NCI-H1417 treated with DMSO at 0.1 percent for 48 hours (cell line): ENCODE results near the gene CDK15.
"Not testable (repeated sequence)": the region's sequence is repeated elsewhere in the genome, so short reads cannot be mapped to it uniquely, and the experiment has no call there.

Experiments used
- DNase-seq: peaks from one replicate; lab custom pipeline; 2025; lab: John Stamatoyannopoulos, UW

The CDK15 gene

DNA sequence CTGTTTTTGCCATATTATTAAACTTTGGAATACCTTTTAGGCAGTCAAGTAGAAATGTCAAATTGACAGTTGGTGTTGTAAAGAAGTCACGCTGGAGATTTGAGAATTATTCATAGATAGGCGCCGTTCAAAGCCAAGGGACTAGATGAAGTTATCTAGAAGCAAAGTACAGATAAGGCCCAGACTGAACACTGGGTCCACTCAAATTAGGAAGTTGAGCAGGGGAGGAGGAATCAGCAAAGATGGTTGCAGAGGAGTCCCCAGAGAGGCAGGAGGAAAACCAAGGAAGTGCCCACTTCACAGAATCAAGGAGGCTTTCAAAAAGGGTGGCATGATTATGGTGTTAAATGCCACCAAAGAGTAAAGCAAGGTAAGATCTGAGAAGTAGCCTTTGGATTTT, 16.0 kb upstream of the CDK15 start:
- DNase-seq: no peak

DNA sequence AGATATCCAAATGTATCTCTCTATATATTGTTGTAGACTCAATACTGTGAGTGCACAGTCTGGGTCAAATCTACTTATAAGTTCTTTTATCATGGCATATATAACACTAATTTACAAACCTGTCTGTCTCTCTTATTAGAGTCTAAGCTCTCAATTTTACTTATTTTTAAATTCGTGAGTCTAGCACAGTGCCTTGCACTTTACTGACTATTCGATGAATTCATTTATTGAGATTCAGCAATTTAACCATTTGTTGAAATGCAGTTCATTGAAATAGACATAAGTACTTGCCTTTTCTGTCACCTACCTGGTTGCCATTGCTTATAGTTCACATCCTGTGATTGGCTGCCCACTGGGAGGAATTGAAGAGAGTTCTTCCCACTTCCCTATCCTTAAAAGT, 15.3 kb upstream of the CDK15 start:
- no peak for DNase-seq

- DNase-seq: no peak
Measured at GRCh38 chr2:201793631-201794030, 12.7 kb upstream of the CDK15 start.

DNA sequence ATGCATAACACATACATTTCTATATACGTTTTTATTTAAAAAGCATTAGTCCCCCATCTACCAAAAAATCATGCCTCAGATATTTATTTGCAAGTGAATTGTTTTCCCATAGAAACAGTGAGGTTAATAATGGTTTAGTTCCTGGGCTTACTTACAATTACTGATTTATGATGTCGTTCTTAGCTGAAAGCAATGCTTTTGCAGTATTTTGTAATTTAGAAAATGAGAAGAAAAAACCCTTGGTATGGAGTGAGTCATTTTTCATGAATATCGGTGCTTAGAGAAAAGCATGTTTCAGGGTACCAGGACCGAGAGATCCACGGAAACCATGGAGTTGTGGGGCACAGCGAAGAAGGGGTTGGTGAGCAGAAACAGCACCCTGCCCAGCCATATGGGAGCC, 12.0 kb upstream of the CDK15 start:
- DNase-seq: no peak

DNA sequence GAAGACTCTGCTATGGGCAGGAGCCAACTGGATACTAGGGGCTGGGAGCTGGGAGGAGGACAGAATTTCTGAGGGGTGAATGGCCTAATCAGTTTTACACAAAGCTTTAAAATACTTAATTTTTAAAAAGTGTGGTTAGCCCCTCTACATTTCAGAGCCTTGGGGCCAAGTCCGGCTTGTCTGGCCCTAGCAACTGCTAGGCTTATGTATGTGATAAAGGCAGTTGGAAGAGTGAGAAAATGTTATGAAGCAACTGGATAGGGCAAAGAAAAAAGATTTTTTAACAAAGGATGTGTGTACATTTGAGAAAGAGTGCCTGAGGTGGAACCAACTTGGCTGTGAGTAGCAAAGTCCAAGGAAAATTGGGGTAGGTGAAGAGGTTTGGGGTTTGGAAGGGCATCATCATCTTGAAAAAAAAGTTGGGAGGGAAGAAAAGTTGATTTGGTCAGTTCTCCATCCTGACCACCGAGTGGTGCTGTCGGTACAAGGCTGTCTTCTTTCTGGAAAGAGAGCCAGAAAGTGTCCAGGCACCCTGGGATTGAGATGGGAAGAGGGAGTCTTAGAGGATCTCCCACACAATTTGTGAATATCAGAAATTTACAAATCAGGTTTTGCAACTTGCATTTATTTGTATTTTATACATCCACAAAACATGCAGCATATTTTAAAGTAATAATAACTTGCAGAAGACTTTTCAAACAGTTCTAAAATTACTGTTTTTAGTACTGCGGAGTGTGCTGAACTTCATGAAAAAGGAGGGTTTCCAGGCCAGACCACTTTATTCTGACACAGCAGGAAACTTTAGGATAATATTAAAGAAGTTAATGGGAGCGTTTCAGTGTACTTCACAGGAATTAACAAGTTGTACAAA, 10.5 kb upstream of the CDK15 start:
- no peak for DNase-seq

- no peak for DNase-seq
Measured at GRCh38 chr2:201796478-201796865, 9.9 kb upstream of the CDK15 start.

DNA sequence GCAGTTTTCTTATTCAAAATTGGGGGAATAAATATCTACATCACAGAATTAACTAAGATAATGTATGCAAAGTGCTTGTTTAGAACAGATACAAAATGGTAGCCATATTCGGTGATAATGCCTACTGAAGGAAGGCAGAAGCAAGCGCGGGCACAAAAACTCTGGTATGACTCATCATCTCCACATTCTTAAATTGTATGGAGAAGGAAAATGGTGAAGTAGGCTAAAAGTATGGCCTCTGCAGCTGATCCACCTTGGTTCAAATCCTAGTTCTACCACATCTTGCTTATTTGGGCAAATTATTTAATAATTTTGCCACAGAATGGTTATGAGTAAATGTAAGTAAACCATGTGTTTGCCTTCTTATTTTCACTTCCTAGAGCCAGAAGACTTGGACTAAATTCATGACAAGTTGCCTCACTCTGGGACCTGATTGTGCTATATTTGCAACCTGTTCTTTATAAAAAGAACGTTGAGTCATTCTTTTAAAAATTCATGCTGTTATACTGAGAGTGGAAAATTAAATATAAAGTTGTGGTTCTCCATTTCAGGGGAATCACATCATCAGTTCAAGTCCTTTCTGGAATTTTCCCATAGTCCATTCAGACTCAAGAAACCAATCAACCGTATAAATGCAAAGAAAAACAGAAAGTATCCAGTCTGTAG, 9.0 kb upstream of the CDK15 start:
- DNase-seq: no peak

- DNase-seq: no peak
Measured at GRCh38 chr2:201798252-201798913, 8.0 kb upstream of the CDK15 start.

DNA sequence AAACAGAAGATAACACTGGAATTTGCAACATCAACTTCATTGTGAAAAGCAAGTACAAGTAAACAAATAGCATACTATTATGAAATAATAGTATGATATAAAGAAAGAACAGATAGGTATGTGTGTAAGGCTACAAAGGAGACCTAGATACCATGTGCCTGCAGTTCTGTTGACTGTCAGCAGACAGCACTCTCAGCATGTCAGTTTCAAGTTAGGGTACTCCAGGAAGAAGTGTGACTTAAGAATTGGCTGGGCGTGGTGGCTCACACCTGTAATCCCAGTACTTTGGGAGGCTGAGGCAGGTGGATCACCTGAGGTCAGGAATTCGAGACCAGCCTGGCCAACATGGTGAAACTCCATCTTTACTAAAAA, 7.4 kb upstream of the CDK15 start:
- not testable (repeated sequence) for DNase-seq

GRCh38 chr2:201807452-201807999, 1.2 kb downstream of the CDK15 start:
- no peak for DNase-seq

DNA sequence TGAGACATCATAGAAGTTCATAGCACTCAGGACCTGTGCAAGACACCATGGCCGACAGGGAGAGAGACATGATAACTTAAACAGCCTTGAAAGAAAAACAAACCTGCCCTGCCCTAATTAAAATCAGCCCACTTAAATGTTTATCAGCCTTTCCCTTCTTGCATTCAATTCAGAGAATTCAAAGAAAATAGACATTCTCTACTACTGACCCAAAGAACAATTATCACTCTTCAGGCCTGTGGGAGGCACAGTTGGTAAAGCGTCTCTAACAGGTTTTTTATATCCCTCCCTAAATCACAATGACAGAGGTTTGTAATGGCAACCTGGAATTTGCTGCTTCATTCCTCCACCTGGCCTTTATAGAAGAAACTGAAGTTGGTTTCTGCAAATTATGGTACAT, 1.7 kb downstream of the CDK15 start:
- no peak for DNase-seq

DNA sequence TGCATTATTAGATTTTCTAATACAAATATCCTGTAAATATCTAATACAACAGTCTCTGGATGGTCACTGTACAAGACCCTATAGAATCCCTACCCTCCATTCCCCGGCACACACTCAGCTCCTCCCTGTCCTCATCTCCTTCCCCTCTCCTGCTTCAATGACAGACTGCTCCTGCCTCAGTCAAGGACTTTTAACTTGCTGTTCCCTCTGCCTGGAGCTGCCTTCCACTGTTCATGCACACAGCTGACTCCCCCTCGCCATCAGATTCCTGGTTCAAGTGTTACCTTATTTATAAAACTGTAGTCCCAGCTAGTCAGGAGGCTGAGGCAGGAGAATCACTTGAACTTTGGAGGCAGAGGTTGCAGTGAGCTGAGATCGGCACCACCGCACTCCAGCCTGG, 3.3 kb downstream of the CDK15 start:
- DNase-seq: no peak

DNA sequence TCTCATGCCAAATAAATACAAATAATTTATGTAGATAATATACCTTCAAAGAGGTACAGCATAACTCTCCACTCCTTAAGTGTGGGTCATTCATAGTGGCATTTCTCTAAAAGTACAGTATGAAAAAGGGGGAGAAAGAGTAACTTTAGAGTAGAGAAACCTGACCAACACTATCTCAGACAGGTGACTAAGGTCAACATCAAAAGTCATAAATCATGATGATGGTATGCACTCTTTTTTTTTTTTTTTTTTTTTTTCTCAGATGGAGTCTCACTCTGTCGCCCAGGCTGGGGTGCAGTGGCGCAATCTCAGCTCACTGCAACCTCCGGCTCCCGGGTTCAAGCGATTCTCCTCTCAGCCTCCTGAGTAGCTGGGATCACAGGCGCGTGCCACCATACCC, 4.3 kb downstream of the CDK15 start:
- DNase-seq: not testable (repeated sequence)

DNA sequence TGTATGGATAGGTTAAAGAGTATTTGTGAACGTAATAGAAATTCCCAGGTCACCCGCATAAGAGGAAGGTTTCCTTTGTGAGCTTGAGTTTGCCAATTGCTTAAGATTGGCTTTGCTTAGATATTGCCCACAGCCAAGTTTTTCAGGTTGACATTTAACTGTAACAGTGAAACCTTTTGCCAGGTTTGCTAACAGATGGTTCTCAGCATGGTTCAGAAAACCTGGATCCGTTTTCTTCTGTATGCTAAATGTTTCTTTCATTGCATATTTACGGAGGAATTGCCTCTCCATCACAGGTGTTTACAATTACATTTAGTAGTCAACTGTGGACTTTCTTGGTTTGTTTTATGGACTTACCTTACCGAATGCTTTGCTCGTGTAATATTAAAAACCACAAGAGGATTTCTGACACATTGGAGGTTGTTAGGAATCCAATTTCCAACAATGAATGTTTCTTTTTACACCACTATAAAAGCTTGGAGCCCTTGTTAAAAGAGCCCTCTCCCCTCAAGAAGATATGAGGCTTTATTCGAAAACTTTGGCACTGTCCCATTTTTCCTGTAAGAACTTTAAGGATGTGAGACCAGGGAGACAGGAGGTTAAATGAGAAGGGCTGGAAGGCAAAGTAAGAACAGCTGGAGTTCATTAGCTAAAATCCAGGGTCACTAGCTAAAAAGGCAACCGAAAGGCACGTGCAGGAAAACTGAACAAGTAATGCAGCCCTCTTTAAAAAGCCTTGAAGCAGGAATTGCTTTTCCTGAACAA, 7.8 kb downstream of the CDK15 start:
- DNase-seq: no peak

DNA sequence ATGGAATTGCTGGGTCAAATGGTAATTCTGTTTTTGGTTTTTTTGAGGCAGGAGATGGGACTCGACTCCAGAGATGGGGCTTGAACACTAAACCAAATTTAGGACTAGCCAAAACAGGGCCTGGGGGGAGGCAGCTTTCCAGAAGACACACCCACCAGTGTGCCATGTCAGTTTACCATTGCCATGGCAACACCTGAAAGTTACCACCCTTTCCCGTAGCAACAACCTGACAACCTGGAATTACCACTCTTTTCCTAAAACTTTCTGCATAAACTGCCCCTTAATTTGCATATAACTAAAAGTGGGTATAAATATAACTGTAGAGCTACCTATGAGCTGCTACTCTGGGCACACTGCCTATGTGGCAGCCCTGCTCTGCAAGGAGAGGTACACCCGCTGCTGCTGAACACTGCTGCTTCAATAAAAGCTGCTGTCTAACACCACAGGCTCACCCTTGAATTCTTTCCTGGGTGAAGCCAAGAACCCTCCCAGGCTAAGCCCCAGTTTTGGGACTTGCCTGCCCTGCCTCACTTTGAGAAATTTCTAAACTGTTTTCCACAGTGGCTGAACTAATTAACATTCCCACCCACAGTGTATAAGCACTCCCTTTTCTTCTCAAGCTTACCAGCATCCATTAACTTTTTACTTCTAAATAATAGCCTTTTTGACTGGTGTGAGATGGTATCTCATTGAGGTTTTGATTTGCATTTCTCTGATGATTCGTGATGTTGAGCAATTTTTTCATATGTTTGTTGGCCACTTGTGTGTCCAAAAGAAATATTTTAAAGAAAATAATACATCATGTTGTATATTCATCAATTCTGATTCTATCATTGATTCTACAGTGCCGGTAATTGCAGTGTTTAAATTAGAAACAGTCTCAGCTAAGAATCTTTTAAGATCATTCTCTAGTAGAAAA, 10.6 kb downstream of the CDK15 start:
- no peak for DNase-seq

DNA sequence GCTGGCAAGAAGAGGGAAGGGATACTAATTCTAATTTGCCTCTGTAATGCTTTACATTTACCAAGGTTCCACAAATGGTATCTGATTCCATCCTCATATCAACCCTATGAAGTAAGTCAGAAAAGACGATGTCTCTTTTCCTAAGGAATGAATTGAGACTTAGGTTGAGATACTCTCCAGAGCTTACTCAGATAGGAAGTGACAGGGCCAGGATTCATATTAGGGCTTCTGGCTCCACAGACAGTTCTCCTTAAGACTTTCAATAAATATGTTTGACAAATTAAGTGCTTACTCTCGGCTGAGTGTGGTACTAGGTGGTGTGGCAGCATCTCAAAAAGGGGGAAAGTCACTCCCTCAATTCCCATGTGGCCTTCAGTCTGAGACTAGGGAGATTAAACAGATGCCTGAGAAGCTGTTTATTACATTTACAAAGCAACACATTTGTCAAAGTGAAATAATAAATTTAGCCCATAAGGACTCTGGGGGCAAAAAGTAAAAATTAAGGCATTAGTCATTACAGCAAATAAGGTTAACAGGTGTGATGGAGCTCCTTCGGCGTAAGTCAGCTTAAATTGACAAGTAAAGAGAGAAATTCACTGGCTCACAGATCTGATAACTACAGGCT, 14.2 kb downstream of the CDK15 start:
- no peak for DNase-seq

- no peak for DNase-seq
Measured at GRCh38 chr2:201821080-201821479, 14.7 kb downstream of the CDK15 start.

DNA sequence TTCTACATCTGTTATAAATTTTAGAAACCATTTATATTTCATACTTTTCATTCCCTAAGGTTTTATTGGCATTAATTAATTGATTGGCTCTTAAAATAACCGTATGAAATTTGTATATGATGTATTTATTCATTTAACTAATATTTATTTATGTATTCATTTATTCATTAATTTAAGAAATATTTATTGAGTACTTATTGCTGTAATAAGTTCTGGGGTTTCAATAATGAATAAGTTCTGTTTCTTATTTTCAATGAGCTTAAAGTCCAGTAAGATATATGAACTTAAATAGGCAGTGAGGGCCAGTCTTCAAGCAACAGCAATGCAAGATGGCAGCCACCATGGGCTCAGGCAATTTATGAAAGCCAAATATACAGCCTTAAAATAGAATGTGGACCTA, 17.9 kb downstream of the CDK15 start:
- DNase-seq: no peak

- no peak for DNase-seq
Measured at GRCh38 chr2:201827621-201828020, 21.3 kb downstream of the CDK15 start.

DNA sequence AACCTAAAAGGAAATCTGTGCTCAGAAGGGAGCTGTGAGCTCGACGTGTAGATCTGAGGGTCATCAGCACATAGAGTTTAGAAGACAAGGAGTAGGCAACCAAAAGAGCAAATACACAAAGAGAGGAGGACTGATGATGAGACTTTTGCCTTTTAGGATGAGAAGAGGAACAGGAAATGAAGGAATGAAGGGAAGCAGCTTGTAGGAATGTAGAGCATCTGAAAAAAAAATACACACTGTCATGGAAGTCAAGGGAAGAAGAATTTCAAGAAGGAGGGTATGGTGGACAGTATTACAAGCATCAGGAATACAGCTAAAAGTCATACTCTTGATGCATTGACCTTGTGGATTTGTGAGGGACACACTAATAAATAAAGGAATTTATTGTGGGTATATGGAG, 21.9 kb downstream of the CDK15 start:
- DNase-seq: no peak

- DNase-seq: no peak
Measured at GRCh38 chr2:201830666-201831065, 24.3 kb downstream of the CDK15 start.
